B cell (primary cell): ENCODE results near the gene DUSP11. TPM values are rescaled to one million over a fixed set of nuclear protein-coding genes. Genes with fewer than 3 reads are reported as not detected.

ENCODE experiments used
- ATAC-seq: fragments of 200-7000 bp; cut with Tn5 transposase; one replicate; pipeline ENCODE4 v1.10.0; 2021; ENCODE audit warnings: low read depth, mild to moderate bottlenecking, moderate number of reproducible peaks, moderate library complexity
- CTCF ChIA-PET: fragments of 350-600 bp; sonication (Branson Sonifier 250); formaldehyde crosslinking; loops from one replicate; lab custom pipeline; 2021; ENCODE audit warnings: antibody characterized with exemption, inconsistent platforms; lab: Charles Lee
- POLR2A ChIA-PET: fragments of 350-600 bp; sonication (Branson Sonifier 250); formaldehyde crosslinking; loops from one replicate; lab custom pipeline; 2021; ENCODE audit warnings: antibody characterized with exemption; lab: Charles Lee
- DNase-seq: peaks from one replicate; pipeline ENCODE4 v3.0.0; 2013
- H2AFZ ChIP-seq: 2 replicates; pipeline ENCODE4 v1.6.1; 2012; ENCODE audit warnings: mild to moderate bottlenecking, low read depth, low read length; ENCODE audit not compliant: insufficient read depth, poor library complexity, severe bottlenecking
- H3K27ac ChIP-seq, 2 donors: 1 replicate in 1 of 2; 2 replicates in 1 of 2; pipeline ENCODE4 v1.5.1; 2012 to 2013; ENCODE audit warnings: low read length in 2 of 2, mild to moderate bottlenecking in 2 of 2, moderate library complexity in 1 of 2
- H3K27me3 ChIP-seq, 4 experiments: fragments of 200-600 bp in 1 of 4; sonication (generic) in 1 of 4; replicated peaks in 1 of 4; 1 replicate in 2 of 4; 2 replicates in 2 of 4; pipeline versions ENCODE4 v1.6.1 to v1.7.0; 2013 to 2016; ENCODE audit warnings: low read length in 3 of 4, mild to moderate bottlenecking in 2 of 4, mixed read lengths in 1 of 4, moderate library complexity in 1 of 4; ENCODE audit not compliant: insufficient read depth in 4 of 4, control insufficient read depth in 3 of 4; ENCODE audit errors: control extremely low read depth in 1 of 4
- H3K36me3 ChIP-seq, 2 experiments: replicated peaks in 1 of 2; 1 replicate in 1 of 2; 2 replicates in 1 of 2; pipeline versions ENCODE4 v1.6.1 to v1.7.1; 2013; ENCODE audit warnings: low read length in 1 of 2; ENCODE audit not compliant: insufficient read depth in 2 of 2, control insufficient read depth in 1 of 2; ENCODE audit errors: control extremely low read depth in 1 of 2, extremely low read depth in 1 of 2
- H3K4me1 ChIP-seq, 2 donors: fragments of 200-600 bp in 1 of 2; sonication (generic) in 1 of 2; 1 replicate in 1 of 2; 2 replicates in 1 of 2; pipeline versions ENCODE4 v1.5.1 to v1.6.1; 2013 to 2017; ENCODE audit warnings: low read length in 2 of 2; ENCODE audit not compliant: control insufficient read depth in 2 of 2, insufficient read depth in 2 of 2
- H3K4me2 ChIP-seq: replicated peaks from 2 replicates; pipeline ENCODE3; 2012; ENCODE audit warnings: mild to moderate bottlenecking, low read depth, low read length; ENCODE audit not compliant: poor library complexity, severe bottlenecking
- H3K4me3 ChIP-seq, 5 experiments: fragments of 200-600 bp in 1 of 5; sonication (generic) in 1 of 5; 1 replicate in 3 of 5; 2 replicates in 2 of 5; pipeline versions ENCODE4 v1.5.1 to v1.7.0; 2011 to 2016; ENCODE audit warnings: low read length in 4 of 5, mild to moderate bottlenecking in 4 of 5, low read depth in 2 of 5, control low read depth in 1 of 5, moderate library complexity in 1 of 5; ENCODE audit not compliant: insufficient read depth in 1 of 5; ENCODE audit errors: control extremely low read depth in 1 of 5, extremely low read depth in 1 of 5
- H3K79me2 ChIP-seq: fragments of 200-600 bp; sonication (generic); one replicate; pipeline ENCODE4 v1.6.0; 2016; ENCODE audit warnings: low read length; ENCODE audit not compliant: control insufficient read depth, insufficient read depth
- H3K9ac ChIP-seq: fragments of 200-600 bp; sonication (generic); 2 replicates; pipeline ENCODE4 v1.6.1; 2017; ENCODE audit warnings: mild to moderate bottlenecking, low read length, moderate library complexity
- H3K9me3 ChIP-seq, 3 donors: one replicate each; pipeline versions ENCODE4 v1.6.1 to v1.7.1; 2013; ENCODE audit warnings: low read length in 2 of 3; ENCODE audit not compliant: control insufficient read depth in 2 of 3, insufficient read depth in 1 of 3; ENCODE audit errors: control extremely low read depth in 1 of 3
- H4K20me1 ChIP-seq: 2 replicates; pipeline ENCODE4 v1.6.0; 2012; ENCODE audit warnings: mild to moderate bottlenecking, low read length; ENCODE audit not compliant: insufficient read depth, control insufficient read depth, poor library complexity, severe bottlenecking
- H3K27ac Mint-ChIP-seq: one replicate; pipeline ENCODE4 v1.8.0; 2021; ENCODE audit warnings: mixed read lengths
- H3K27me3 Mint-ChIP-seq: one replicate; pipeline ENCODE4 v1.8.0; 2021; ENCODE audit warnings: mixed read lengths
- H3K4me1 Mint-ChIP-seq: one replicate; pipeline ENCODE4 v1.8.0; 2021; ENCODE audit warnings: mixed read lengths
- H3K4me3 Mint-ChIP-seq: one replicate; pipeline ENCODE4 v1.8.0; 2021; ENCODE audit warnings: mixed read lengths
- H3K9me3 Mint-ChIP-seq: one replicate; pipeline ENCODE4 v1.8.0; 2022; ENCODE audit warnings: mixed read lengths; ENCODE audit not compliant: insufficient read depth
- EZH2 ChIP-seq: IDR thresholded peaks from 2 replicates; pipeline ENCODE4 v1.6.1; 2012; ENCODE audit warnings: borderline replicate concordance, low read depth, mild to moderate bottlenecking, moderate library complexity, low read length; ENCODE audit not compliant: insufficient read depth, poor library complexity, severe bottlenecking
- WGBS: methylation state at CpG from one replicate; pipeline ENCODE4 v1.1.5; 2013; ENCODE audit warnings: missing lambda C conversion rate; ENCODE audit not compliant: insufficient coverage; 5-methylcytosine and 5-hydroxymethylcytosine counted together
- intact Hi-C: fragments of 100-400 bp; cut with micrococcal nuclease; formaldehyde crosslinking; loops from one replicate; pipeline ENCODE4 v1.10.0; 2022
- polyA plus RNA-seq: library from polyadenylated mRNA; depleted of rRNA; stranded (reverse); fragments of >200 nt; gene quantifications from 2 replicates; pipeline ENCODE4 v1.2.3, GENCODE V29; 2012
- total RNA-seq, 2 donors: library from RNA; stranded (reverse); fragments of 120-200 nt in 1 of 2; gene quantifications; 1 replicate in 1 of 2; 2 replicates in 1 of 2; pipeline versions ENCODE4 v1.2.3 to v1.2.4, GENCODE V29; 2013 to 2022
- TF ChIP-seq, protein P1 (sequence below): fragments of 200-600 bp; IDR thresholded peaks from one replicate; pipeline ENCODE4 v1.8.0; 2022; ENCODE audit warnings: antibody characterized with exemption, mild to moderate bottlenecking

DUSP11 gene
- total and polyA plus RNA-seq, 2 donors (not counting 1 experiment from before 2014, with no cell fraction given): 16.0 to 42.2 TPM

DNA sequence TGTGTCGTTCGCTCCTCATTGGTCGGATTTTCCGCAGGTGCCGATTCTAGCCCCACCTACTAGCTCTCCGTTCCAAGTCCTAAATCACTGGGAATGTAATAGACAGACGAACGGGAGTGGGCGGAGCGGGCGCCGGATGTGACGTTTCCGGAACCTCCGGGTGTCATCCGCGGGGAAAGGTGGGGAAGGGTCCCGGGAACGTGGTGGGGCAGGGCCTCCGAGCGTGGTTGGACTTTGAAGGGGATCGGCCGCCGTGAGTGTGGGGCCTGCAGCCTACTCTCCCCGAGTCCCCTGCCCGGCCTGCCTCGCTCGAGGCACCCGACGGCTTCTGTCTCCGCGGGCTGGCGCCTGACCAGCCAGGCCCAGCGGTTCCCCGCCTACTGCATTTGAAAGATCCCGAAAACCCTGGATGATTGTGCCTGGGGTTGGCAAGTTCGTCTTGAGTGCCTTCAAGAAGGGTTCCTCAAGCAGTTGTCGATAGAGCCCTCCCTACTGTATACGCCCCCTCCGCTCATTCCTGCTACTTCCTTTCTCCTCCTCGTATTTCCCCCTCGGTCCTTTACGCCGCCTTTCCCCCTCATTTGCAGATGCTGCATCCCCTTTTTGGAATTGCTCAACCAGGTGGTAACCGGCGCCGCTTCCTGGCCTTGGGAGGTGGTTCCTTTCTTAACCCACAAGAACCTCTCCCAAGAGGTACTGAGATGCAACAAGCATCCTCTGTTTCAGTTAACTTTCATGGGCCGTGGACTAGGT, 49.1 kb upstream of the DUSP11 start, which contains the start of gene STAMBP:
Gene STAMBP (plus strand): TSS at position 144 of the 753 bp plus-strand sequence. CDS start 1,896 bp downstream, outside the sequence.
- H4K20me1 ChIP-seq: no peaks in the 10 kb centered on the region
- H3K27me3 ChIP-seq: no peaks in the 10 kb centered on the region
- peak within 1 kb of the TSS; percentile 69 to 92 (median 78) for H3K4me3 ChIP-seq
- peak within 1 kb of the TSS; percentile 89 for H3K9ac ChIP-seq
- H3K4me2 ChIP-seq: peak within 1 kb of the TSS; percentile 70
- Mint-ChIP-seq H3K27me3 (no peaks in the 10 kb centered on the region), H3K9me3 (peaks cover 5% of the 10 kb centered on the region), H3K27ac (peak within 1 kb of the TSS; percentile 96), H3K4me3 (peak within 1 kb of the TSS; percentile 95), H3K4me1 (peaks cover 40% of the 10 kb centered on the region)
- peak within 1 kb of the TSS; percentile 92 for H2AFZ ChIP-seq
- peaks cover 6 to 13% of the 10 kb centered on the region in 2 experiments for H3K36me3 ChIP-seq
- under 1% methylated on average over 44 of the region's 48 CpGs for WGBS
- H3K4me1 ChIP-seq: peaks cover 19% of the 10 kb centered on the region in 2 donors
- ChIA-PET CTCF (interaction anchor here (0.6 to 9.1 kb wide), 18 partner anchors 13 to 760 kb away, joined by 3 to 191 read pairs (median 4); partner anchors contain the start of genes BOLA3, DUSP11, INO80B and MTHFD2), POLR2A (interaction anchor here (0.5 to 1.1 kb wide), 4 partner anchors 141 to 689 kb away, joined by 3 to 8 read pairs (median 5); no protein-coding TSS in a partner anchor)
- peaks cover 20% of the 10 kb centered on the region for H3K79me2 ChIP-seq
- peak; percentile 94 for ATAC-seq
- peak within 1 kb of the TSS; percentile 78 to 91 for H3K27ac ChIP-seq
- no peak for TF ChIP-seq EZH2
- TF ChIP-seq, protein P1, sequence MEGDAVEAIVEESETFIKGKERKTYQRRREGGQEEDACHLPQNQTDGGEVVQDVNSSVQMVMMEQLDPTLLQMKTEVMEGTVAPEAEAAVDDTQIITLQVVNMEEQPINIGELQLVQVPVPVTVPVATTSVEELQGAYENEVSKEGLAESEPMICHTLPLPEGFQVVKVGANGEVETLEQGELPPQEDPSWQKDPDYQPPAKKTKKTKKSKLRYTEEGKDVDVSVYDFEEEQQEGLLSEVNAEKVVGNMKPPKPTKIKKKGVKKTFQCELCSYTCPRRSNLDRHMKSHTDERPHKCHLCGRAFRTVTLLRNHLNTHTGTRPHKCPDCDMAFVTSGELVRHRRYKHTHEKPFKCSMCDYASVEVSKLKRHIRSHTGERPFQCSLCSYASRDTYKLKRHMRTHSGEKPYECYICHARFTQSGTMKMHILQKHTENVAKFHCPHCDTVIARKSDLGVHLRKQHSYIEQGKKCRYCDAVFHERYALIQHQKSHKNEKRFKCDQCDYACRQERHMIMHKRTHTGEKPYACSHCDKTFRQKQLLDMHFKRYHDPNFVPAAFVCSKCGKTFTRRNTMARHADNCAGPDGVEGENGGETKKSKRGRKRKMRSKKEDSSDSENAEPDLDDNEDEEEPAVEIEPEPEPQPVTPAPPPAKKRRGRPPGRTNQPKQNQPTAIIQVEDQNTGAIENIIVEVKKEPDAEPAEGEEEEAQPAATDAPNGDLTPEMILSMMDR: no peak
- intact Hi-C loops: loop anchor here (1.0 kb wide), 7 partner anchors 49 to 563 kb away; partner anchors contain the start of genes DGUOK, DUSP11 and TPRKB
- DNase-seq: peak; percentile 94
- no peaks in the 10 kb centered on the region for H3K9me3 ChIP-seq
